Stimulated activated CD8-positive, alpha-beta memory T cell treated with anti-CD3 and anti-CD28 coated beads, Interleukin-15, amount 100 ng/mL, for 1 hour (primary cell): ENCODE results near the gene PAK4.
"Not testable (repeated sequence)": the region's sequence is repeated elsewhere in the genome, so short reads cannot be mapped to it uniquely, and the experiment has no call there.

Source experiments
- DNase-seq: peaks from one replicate; pipeline ENCODE4 v3.0.0-alpha.2; 2020; ENCODE audit warnings: low read depth

PAK4 gene

DNA sequence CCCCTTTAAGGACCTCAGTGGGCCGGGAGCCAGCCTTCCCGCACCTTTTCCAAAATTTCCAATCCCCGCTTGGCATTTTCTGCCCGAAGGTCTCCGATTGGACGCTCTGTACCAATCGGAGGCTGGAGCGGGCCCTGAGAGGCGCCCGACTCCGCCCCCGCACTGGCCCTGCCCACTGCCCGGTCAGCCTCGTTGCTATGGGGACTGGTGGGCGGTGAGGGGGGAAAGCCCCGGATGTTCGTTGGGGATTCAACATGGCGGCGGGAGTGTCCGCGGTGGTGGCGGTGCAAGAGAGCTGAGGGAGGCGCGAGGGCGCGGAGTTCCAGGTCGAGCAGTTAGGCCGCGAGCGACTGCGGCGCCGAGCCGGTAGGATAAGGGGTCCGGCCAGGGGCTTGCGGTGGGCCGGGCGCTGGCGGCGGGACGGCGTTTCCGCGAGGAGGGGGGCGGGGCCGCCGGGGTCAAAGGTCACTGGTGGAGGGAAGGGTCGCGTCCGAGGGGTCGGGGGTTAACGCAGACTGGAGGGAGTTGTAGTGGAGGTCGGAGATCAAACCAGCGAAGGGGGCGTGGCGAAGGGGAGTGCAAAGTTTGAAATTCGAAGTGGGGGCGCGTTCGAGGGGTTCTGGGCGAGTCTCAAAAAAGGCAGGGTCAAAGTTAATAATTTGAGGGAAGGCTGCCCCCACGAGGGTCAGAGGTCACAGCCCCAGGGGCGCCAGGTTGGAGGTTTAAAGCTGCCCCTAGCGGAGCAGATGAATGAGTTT is at the start of gene PAK4:
Gene PAK4, plus strand, starts transcription at position 233 of the 758 bp plus-strand sequence. CDS start 43,768 bp downstream, outside the sequence.
- DNase-seq: peak; percentile 95

DNA sequence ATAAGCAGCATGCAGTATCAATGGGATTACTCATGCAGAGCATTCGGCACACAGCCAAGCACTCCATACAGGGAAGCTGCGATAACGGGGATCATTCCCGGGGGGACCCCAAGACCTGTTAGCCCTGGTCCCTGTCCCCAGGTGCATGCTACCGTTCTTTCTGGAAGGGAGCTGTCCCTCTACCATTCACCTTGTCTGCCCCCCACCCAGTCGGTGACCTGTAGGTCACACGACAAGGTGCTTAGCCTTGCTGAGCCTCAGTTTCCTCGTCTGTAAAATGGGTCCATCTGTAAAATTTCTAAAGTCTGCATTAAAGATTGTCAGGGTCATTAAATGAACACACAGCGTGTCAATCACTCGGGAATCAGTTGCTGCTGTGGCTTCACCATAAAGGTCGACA is 48.3 kb upstream of the PAK4 start:
- no peak for DNase-seq

DNA sequence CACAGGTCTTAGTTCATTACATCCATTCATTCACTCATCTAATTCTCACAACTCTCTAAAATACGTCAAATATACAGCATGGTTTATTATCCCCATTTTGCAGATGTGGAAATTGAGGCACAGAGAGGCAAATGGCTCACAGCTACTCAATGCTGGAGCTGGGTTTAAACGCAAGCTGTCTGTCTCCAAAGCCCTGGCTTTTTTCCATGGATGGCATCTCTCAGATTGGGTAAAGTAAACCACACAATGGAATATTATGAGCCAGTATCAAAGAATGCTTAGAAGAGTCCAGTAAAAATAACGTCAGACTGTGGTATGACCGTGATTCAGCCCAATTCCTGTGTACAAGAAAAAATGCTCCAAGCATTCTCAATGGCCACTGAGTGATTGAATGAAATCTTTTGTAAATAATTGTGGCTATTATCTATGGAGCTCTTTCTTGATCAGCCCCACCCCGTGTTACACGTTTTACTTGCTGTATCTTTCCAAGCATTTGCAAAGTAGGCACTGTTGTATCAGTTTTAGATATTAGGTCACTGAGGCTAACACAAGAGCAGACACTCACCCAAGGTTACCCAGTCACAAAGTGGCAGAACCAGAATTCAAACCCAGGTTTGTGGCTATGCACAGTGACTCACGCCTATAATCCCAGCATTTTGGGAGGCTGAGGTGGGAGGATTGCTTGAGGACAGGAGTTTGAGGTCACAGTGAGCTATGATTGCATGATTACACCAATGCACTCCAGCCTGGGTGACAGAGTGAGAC is 47.0 kb upstream of the PAK4 start:
- DNase-seq: no peak

DNA sequence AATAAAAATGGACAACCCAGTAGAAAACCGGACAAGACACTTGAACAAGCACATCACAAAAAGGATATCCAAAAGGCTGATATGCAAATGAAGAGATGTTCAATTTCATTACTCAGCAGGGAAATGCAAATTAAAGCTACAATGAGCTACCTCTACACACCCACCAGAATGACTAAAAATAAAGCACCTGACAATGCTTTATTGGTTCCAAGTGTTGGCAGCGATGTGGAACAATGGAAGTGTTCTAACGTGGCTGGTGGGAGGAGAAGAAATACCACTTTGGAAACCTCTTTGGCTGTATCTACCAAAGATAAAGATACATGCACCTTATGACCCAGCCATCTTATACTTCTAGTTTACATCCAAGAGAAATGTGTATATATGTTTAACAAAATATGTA is 45.2 kb upstream of the PAK4 start:
- no peak for DNase-seq

DNA sequence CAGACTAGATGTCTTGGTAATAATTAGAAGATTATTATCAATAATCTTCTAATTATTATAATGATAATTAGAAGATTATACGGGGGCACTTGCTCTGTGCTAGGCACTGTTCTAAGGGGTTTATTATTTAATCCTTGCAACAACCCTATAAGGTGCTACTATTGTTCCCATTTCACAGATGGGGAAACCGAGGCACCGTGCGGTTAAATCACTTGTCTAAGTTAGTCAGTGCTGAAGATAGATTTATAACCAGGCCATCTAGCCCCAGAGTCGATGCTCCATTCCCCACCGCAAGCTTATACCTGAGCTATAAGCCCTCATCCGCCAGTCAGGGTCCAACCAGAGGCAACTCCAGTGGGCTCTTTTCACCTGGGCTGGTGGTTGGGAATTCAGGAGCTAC is 43.4 kb upstream of the PAK4 start:
- no peak for DNase-seq

DNA sequence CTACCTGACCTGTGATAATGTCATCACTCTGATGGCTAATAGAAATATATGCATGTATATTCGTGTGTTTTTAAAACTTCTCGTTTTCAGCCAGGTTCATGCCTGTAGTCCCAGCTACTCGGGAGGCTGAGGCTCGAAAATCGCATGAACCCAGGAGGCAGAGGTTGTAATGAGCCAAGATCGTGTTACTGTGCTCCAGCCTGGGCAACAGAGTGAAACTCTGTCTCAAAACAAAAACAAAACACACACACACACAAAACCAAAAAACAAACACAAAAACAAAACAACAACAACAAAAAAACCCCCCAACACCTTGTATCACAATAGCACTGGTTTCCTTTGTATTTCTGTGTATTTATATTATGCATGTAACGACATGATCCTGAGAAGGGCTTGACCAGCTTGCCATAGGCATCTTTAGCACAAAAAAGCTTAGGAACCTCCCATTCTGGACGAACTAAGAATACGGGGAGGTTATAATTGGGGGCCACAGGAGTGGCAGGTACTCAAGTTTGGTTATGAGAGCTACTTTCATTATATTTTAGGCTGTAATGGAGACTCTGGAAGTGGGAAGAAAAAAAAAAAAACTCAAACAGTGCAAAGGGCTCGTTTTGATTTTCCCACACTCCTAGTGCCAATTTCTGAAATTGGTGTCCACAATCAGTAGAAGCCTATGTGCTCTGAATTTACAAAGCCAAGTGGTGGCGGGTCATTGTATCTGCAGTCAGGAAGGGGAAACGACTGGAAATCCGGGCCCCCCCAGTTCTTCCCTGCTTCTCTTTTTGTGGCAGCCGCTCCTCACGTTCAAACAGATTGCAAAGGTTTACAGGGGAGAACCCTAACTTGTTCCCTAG is 42.6 kb upstream of the PAK4 start:
- no peak for DNase-seq

DNA sequence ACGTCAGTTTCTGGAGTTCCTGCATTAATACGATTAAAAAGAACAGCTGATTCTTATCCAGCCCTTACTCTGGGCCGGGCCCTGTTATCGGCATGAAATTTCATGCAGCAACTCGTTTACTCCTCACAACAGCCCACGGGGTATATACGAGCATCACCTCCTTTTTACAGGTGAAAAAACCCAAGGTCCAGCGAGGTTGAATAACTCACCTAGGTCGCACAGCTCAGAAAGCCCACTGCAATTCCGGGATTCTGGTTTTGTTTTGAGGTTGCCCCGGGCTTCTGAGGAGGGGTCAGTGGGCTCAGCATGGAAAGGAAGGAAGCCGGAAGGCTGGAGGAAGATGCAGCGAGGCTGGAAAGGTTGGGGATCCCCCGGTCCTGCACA is 42.0 kb upstream of the PAK4 start:
- no peak for DNase-seq

DNA sequence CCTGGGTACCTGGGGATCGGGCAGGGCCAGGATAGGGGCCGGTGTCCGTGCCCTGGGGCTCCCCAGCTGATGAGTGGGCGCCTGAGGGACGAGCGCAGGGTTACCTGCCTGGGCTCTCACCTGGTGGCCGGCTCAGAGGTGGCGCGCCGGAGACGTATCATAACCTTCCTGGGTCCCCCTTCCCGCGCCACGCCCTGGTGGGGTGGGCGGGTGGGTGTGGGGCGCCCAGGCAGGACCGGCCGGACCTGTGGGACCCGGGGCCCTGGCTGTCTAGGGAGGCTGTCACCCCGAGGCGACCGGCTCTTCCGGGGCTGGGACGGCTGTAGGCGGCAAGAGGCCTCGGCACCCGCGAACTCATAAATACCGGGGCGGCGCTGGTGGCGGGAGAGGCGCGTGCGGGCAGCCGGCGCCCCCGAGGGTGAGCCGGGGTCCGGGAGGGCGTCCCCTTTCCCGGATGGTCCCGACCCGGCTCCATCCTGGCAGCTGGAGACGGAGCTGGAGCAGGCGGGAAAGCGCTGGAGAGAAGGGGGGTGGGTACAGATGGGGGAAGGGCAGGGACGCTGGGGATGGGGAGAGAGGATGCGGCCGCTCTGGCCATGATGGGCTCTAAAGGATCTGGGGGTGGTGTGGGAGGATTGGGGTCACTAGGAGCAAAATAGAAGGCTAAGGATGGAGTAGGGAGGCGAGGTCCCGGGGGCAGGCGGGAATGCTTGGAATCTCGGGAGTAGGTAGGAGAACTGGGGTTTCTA is 41.4 kb upstream of the PAK4 start, which contains the start of gene ACP7:
Gene ACP7, plus strand, starts transcription at position 386 of the 749 bp plus-strand sequence. CDS start 902 bp downstream, outside the sequence.
- DNase-seq: no peak

DNA sequence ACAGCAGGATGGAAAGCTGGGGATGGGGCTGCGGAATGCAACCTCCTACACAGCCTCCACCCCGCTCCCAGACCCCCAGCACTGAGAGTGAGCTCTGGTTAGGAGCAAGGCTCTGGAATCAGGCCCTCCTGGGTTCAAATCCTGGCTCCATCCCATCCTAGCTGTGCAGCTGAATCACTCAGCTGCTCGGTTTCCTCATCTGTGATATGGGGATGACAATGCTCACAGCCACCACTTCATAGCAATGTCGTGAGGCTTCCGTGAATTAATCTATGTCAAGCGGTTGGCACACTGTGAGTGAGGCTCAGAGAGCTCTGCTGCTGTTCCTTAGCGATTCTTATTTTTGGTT is 40.9 kb upstream of the PAK4 start:
- DNase-seq: no peak

DNA sequence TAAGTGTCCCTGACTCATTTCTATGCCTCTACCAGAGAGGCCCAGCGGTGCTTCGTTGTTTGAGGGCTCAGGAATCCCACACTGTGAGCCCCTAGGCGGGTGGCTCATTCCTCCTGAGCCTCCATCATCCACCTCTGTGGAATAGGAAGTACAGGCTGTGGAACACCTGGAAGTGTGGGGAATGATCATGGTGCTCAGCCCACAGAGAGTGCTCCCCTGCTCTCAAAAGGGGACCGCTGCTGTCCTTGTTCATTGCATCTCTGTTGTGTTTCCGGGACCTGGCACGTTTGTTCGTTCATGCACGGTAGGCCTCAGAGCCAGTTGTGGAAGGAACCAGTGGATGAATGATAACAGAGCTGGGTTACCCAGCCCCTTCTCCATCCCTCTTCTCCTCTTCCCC is 40.2 kb upstream of the PAK4 start:
- no peak for DNase-seq

DNA sequence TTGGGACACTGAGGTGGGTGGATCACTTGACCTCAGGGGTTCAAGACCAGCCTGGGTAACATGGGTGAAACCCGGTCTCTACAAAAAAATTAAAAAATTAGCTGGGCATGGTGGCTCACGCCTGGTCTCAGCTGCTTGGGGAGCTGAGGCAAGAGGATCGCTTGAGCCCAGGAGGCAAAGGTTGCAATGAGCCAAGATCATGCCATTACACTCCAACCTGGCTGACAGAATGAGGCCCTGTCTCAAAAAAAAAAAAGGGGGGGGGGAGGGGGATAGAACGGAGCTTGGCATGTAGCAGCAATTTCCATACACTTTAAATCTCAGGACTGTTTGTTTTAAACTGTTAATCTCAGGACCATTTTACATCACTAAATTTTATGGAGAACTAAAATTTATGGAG is 39.2 kb upstream of the PAK4 start:
- DNase-seq: no peak

DNA sequence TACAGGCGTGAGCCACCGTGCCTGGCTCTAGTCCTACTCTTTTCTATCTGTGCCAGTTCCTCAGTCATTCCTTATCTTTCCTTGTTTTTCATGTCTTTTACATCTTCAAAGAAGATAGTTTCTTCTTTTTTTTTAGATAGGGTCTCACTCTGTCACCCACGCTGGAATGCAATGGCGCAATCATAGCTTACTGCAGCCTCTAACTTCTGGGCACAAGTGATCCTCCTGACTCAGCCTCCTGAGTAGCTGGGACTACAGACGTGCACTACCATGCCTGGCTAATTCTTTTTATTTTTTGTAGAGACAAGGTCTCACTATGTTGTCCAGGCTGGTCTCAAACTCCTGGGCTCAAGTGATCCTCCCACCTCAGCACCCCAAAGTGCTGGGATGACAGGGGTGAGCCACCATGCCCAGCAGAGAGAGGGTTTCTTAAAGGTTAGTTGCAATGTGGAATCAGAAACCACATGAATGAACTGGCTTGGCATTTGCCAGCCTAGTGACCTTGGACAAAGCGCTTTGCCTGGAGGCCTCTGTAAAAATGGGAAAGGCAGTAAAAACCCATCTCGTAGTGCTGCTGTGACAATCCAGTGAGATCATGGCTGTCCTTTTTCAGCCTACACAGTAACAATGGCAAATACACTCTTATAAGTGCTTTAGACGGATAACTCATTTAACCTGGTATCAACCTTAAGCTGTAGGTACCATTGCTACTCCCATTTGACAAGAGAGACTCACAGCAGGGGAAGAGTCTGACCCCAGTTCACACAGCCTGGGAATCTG is 37.5 kb upstream of the PAK4 start:
- DNase-seq: no peak

DNA sequence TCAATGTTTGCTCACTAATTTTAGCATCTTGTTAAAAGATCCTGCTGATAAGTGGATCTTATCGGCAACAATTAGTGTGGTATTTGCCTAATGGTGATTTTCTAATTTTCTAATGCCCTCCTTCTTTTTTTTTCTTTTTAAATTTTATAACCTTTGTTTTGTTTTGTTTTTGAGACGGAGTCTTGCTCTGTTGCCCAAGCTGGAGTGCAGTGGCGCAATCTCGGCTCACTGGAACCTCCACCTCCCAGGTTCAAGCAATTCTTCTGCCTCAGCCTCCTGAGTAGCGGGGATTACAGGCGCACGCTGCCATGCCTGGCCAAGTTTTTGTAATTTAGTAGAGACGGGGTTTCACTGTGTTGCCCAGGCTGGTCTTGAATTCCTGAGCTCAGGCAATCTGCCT is 35.6 kb upstream of the PAK4 start:
- not testable (repeated sequence) for DNase-seq

DNA sequence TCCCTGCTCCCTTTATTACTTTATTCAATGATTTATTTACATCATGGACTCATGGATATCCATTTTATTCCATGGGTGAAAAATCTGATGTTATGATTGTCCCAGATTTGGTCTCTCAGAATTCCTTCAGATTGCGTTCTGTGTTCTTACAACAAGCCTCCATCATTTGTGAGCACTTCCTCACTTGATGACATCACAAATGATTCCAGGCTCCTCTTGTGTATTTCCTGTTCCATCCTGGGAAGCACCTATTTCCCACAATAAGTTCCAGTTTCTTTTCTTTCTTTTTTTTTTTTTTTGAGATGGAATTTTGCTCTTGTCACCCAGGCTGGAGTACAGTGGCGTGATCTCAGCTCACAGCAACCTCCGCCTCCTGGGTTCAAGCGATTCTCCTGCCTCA is 34.7 kb upstream of the PAK4 start:
- DNase-seq: no peak

DNA sequence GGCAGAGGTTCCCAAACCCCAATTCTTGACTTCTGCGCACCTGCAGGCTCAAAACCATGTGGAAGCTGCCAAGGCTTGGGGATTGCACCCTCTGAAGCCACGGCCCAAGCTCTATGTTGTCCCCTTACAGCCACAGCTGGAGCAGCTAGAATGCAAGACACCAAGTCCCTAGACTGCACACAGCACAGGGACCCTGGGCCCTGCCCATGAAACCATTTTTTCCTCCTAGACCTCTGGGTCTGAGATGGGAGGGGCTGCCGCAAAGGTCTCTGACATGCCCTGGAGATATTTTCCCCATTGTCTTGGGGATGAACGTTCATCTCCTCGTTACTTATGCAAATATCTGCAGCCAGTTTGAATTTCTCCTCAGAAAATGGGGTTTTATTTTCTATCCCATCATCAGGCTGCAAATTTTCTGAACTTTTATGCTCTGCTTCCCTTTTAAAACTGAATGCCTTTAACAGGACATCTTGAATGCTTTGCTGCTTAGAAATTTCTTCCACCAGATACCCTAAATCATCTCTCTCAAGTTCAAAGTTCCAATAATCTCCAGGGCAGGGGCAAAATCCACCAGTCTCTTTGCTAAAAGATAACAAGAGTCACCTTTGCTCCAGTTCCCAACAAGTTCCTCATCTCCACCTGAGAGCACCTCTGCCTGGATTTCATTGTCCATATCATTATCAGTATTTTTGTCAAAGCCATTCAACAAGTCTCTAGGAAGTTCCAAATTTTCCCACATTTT is 29.6 kb upstream of the PAK4 start:
- not testable (repeated sequence) for DNase-seq

DNA sequence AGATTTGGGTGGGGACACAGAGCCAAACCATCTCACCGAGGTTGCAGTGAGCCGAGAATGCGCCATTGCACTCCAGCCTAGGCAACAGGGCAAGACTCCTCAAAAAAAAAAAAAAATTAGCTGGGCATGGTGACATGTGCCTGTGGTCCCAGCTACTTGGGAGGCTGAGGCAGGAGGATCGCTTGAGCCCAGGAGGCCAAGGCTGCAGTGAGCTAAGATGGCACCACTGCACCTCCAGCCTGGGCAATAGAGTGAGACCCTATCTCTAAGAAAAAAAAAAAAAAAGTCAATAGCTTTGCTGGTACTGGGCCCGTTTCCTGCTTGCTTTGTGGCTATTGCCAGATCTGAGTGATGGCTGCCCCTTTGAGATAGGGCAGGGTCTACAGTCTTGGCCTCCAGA is 28.3 kb upstream of the PAK4 start:
- DNase-seq: no peak

DNA sequence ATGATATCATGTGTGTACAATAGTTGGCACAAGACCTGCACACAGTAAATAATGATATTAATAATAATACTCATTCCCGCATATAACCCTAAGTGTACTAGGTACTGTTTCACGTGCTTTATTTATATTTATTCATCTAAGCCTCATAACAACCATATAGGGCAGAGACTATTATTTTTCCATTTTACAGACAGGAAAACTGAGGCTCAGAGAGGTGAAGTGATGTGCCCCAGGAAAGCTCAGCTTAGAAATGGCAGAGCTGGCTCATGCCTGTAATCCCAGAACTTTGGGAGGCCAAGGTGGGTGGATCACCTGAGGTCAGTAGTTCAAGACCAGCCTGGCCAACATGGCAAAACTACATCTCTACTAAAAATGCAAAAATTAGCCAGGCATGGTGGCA is 27.9 kb upstream of the PAK4 start:
- no peak for DNase-seq

DNA sequence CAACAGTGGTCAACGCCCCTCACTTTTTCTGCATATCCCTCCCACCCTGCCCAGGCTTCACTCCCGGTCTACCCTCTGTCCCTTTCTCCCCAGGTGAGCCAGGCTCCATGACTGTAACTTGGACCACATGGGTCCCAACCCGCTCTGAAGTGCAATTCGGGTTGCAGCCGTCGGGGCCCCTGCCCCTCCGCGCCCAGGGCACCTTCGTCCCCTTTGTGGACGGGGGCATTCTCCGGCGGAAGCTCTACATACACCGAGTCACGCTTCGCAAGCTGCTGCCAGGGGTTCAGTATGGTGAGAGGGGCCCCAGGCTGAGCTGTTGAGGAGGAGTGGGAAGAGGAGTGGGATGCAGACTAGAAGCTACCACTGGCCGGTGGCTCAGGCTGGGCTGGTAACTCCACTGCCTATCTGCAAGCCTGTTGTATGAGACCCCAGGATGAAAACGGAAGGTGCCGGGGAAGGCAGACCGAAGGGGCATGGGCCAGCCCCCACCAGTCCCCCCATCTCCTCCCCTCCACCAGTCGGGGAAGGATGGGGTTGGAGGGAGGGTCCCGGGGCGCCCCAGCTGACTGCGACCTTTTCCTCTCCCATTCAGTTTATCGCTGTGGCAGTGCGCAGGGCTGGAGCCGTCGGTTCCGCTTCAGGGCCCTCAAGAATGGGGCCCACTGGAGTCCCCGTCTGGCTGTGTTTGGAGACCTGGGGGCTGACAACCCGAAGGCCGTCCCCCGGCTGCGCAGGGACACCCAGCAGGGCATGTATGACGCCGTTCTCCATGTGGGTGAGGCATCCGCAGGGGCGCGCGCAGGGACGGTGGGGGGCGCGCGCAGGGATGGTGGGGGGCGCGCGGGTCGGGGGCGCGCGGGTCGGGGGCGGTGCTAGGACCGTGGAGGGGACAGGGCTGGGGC is 27.0 kb upstream of the PAK4 start:
- no peak for DNase-seq

DNA sequence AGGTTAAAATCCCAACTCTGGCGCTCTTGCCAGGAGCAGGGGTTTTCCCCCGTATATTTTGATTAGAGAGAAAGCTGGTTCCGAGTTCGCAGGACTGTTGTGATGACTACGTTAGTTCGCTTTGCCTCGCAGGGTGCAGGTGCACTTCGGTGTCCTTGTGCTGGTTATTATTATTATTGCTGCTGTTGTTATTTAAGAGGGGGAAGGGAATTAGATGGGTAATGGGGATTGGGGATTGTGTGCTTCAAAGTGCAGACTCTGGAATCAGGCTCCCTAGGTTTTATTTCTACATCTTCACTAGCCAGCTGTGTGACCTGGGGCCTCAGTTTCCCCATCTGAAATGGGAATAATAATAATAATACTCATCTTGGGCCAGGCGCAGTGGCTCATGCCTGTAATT is 26.2 kb upstream of the PAK4 start:
- no peak for DNase-seq
